Upper lobe of left lung (tissue), 6 donors: ENCODE data around the gene PRKACA. TPM values are rescaled to one million over a fixed set of nuclear protein-coding genes. Genes with fewer than 3 reads are reported as not detected.

ENCODE experiments used
- ATAC-seq, 2 donors: fragments of 200-7000 bp; cut with Tn5 transposase; one replicate each; pipeline ENCODE4 v1.9.1; 2022; ENCODE audit warnings: mild to moderate bottlenecking in 2 of 2, moderate library complexity in 2 of 2; ENCODE audit not compliant: low FRiP score in 2 of 2
- DNase-seq, 2 donors: peaks; one replicate each; pipeline ENCODE4 v3.0.0-alpha.2; 2019 to 2020
- H3K27ac ChIP-seq, 4 donors: fragments of 200-600 bp; sonication (generic); one replicate each; pipeline ENCODE4 v1.5.1; 2016 to 2019
- H3K27me3 ChIP-seq, 4 donors: fragments of 200-600 bp; sonication (generic); one replicate each; pipeline ENCODE4 v1.5.1; 2017 to 2019
- H3K36me3 ChIP-seq, 4 donors: fragments of 200-600 bp; sonication (generic); one replicate each; pipeline ENCODE4 v1.5.1; 2016 to 2019
- H3K4me1 ChIP-seq, 4 donors: fragments of 200-600 bp; sonication (generic); one replicate each; pipeline ENCODE4 v1.5.1; 2018 to 2019
- H3K4me3 ChIP-seq, 4 donors: fragments of 200-600 bp; sonication (generic); one replicate each; pipeline ENCODE4 v1.5.1; 2017 to 2019; ENCODE audit warnings: mild to moderate bottlenecking in 2 of 4, moderate library complexity in 1 of 4
- H3K9me3 ChIP-seq, 4 donors: fragments of 200-600 bp; sonication (generic); one replicate each; pipeline ENCODE4 v1.5.1; 2018 to 2019
- EP300 ChIP-seq, 4 donors: sonication (generic); formaldehyde crosslinking; IDR thresholded peaks; one replicate each; pipeline ENCODE4 v1.5.1; 2017; ENCODE audit warnings: antibody characterized with exemption in 4 of 4, control low read depth in 2 of 4
- POLR2A ChIP-seq, 4 donors: fragments of 450-650 bp; IDR thresholded peaks; one replicate each; pipeline ENCODE4 v1.5.1; 2016 to 2017; ENCODE audit warnings: antibody characterized with exemption in 4 of 4, mild to moderate bottlenecking in 2 of 4
- POLR2AphosphoS5 ChIP-seq, 2 donors: sonication (generic); formaldehyde crosslinking; IDR thresholded peaks; one replicate each; pipeline ENCODE4 v1.5.1; 2017; ENCODE audit warnings: antibody characterized with exemption in 2 of 2
- WGBS, 2 donors: methylation state at CpG; one replicate each; pipeline ENCODE4 v1.1.5; 2017 to 2018; 5-methylcytosine and 5-hydroxymethylcytosine counted together
- total RNA-seq, 6 donors: library from RNA; depleted of rRNA in 4 of 6; stranded (reverse); fragments of >200 nt in 4 of 6; gene quantifications; one replicate each; pipeline versions ENCODE4 v1.1.0 to v1.2.1, GENCODE V29; 2016 to 2021
- TF ChIP-seq, protein P1 (sequence below), 6 experiments: fragments of 450-650 bp in 4 of 6; fragments of 200-600 bp in 2 of 6; sonication (generic) in 2 of 6; IDR thresholded peaks; one replicate each; pipeline ENCODE4 v1.5.1; 2016 to 2019; ENCODE audit warnings: antibody characterized with exemption in 6 of 6
- donor health status: DM: no; HTN: no; CAD: no; lungs with moderate emphysema.
- donor health status: DM: no; HTN: yes; CAD: no; lungs with severe emphysema.

The PRKACA gene
- total RNA-seq: 100 to 1,000 TPM in 1 of 6 donors, 10 to 100 TPM in 5; 24.1 to 107 (median 51.7) TPM

DNA sequence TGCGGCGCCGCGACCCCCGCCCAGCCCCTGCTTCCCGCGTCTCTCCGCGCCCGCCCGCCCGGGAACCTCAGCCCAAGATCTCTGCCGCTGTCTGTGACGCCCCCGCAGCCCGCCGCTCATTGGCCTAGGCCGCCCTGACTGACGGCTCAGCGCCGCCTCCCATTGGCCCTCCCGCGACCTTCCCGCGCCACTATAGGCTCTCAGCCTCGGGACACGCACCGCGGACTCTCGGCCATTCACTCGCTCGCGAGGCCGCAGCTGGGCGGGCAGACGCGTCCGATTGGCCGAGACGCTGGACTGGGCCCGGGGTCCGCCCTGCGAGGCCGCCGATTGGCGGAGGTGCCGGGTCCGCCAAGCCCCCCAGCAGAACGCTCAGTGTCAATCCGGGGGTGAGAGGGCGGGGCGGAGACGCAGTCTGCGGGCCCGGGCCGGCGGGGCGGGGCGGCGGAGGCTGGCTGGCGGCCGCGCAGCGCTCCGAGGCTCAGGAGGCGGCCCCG, at the start of gene PRKACA:
Gene PRKACA, minus strand, starts transcription at position 95 of the 497 bp plus-strand sequence. CDS start 215 bp downstream, outside the sequence.
- Histone ChIP-seq H3K4me1 (peaks cover 55 to 63% (median 57%) of the 10 kb centered on the region in 4 donors), H3K27me3 (no peaks in the 10 kb centered on the region), H3K36me3 (no peaks in the 10 kb centered on the region), H3K9me3 (no peaks in the 10 kb centered on the region), H3K4me3 (peak within 1 kb of the TSS; percentile 88 to 97 (median 94)), H3K27ac (peak within 1 kb of the TSS; percentile 95 to 98 (median 98))
- TF ChIP-seq EP300 (IDR thresholded peaks at IDR 0.05): no peak
- peak in 1 of 2 donors; percentile 72 for TF ChIP-seq POLR2AphosphoS5 (IDR thresholded peaks at IDR 0.05)
- TF ChIP-seq POLR2A (IDR thresholded peaks at IDR 0.05): peak in 1 of 4 donors; percentile 43
- DNase-seq (peak; percentile 99 to 100), ATAC-seq (peak; percentile 97)
- no CpG with 5 or more reads among the region's 67 CpGs for WGBS, 2 donors

DNA sequence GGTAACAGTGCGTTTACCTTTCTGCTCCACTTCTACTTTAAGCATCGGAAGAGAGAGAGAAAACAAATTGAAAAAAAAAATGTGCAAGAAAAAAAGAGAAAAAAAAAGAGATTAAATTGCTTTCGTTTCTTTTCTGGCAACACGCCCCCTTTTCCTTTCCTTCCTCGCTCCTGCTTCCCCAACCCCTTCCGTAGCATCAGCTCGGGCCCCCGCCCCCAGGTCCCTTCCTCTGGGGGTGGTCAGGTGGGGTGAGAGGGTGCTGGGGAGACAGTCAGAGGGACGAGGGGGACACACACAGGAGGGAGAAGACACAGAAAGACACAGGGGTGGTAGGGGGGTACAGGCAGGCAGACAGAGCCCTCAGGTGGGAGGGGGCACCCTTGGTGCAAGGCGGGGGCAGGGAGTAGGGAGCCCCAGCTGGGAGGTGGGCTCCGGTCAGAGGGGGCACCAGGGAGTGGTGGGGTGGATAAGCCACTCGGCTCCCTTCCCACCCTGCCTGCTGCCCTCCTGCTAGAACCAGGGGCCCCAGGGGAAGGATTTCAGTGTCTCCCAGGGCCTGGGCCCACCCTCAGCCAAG, 49.5 kb upstream of the PRKACA start:
- Histone ChIP-seq H3K9me3 (no peaks in the 10 kb centered on the region), H3K27me3 (no peaks in the 10 kb centered on the region), H3K36me3 (peaks cover 5 to 44% (median 25%) of the 10 kb centered on the region in 4 donors), H3K4me3 (peak overlapping the region in 2 of 4 donors; percentile 2 to 15), H3K4me1 (peaks cover 16 to 25% (median 21%) of the 10 kb centered on the region in 4 donors), H3K27ac (peak overlapping the region; percentile 12 to 80 (median 64))
- ATAC-seq (no peak), DNase-seq (no peak)
- no peak for TF ChIP-seq POLR2A (IDR thresholded peaks at IDR 0.05)
- no peak for TF ChIP-seq EP300 (IDR thresholded peaks at IDR 0.05)
- no peak for TF ChIP-seq POLR2AphosphoS5 (IDR thresholded peaks at IDR 0.05)
- TF ChIP-seq, protein P1, sequence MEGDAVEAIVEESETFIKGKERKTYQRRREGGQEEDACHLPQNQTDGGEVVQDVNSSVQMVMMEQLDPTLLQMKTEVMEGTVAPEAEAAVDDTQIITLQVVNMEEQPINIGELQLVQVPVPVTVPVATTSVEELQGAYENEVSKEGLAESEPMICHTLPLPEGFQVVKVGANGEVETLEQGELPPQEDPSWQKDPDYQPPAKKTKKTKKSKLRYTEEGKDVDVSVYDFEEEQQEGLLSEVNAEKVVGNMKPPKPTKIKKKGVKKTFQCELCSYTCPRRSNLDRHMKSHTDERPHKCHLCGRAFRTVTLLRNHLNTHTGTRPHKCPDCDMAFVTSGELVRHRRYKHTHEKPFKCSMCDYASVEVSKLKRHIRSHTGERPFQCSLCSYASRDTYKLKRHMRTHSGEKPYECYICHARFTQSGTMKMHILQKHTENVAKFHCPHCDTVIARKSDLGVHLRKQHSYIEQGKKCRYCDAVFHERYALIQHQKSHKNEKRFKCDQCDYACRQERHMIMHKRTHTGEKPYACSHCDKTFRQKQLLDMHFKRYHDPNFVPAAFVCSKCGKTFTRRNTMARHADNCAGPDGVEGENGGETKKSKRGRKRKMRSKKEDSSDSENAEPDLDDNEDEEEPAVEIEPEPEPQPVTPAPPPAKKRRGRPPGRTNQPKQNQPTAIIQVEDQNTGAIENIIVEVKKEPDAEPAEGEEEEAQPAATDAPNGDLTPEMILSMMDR (IDR thresholded peaks at IDR 0.05): no peak
- WGBS, 2 donors: 47 to 51% methylated on average over 10 to 12 of the region's 12 CpGs

DNA sequence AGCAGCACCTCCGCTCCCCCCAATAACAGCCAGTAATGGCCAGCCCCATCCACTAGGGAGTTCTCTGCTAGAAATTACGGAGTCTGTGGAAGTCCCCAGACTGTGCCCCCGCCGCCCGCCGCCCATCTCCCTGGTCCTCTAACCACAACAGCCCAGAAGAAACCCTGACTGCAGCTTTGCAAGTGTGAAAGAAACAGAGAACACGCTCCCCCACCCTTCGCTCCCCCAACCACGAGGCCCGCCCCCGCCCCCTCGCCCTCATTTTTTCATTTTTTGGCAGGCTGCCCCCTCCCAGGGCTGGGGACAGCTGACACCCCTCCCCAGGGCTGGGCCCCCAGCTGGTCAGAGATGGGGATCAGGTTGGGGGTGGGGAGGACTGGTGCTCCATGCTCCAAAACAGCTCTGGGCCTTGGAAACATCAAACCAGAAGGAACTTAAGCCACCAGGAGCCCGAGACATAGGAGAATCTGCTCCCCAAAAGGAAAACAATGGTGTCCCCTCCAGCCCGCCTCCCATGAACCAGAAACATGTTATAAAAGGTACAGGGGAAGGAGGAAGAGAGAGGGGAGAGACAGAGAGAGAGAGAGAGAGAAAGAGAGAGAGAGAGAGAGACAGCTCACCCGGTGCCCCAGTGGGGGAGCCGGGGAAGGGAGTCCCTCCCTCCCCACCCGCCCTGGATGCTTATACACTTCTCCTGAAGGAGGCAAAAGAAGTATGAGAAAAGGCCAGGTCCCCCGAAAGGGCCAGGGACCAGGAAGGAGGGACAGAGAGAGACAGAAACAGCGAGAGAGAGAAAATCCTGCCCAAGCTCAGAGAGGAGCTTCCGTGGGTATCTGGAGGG, 48.6 kb upstream of the PRKACA start:
- Histone ChIP-seq H3K4me3 (no peak overlapping the region), H3K9me3 (no peaks in the 10 kb centered on the region), H3K27ac (peak overlapping the region in 2 of 4 donors; percentile 1 to 80), H3K4me1 (peaks cover 16 to 25% (median 21%) of the 10 kb centered on the region in 4 donors), H3K27me3 (no peaks in the 10 kb centered on the region), H3K36me3 (peaks cover 5 to 38% (median 18%) of the 10 kb centered on the region in 4 donors)
- no peak for DNase-seq
- 54 to 63% methylated on average over 20 of the region's 20 CpGs for WGBS, 2 donors
- ATAC-seq: no peak
- TF ChIP-seq POLR2A (IDR thresholded peaks at IDR 0.05) (no peak), EP300 (IDR thresholded peaks at IDR 0.05) (no peak), POLR2AphosphoS5 (IDR thresholded peaks at IDR 0.05) (no peak)
- TF ChIP-seq, protein P1 (IDR thresholded peaks at IDR 0.05): no peak

DNA sequence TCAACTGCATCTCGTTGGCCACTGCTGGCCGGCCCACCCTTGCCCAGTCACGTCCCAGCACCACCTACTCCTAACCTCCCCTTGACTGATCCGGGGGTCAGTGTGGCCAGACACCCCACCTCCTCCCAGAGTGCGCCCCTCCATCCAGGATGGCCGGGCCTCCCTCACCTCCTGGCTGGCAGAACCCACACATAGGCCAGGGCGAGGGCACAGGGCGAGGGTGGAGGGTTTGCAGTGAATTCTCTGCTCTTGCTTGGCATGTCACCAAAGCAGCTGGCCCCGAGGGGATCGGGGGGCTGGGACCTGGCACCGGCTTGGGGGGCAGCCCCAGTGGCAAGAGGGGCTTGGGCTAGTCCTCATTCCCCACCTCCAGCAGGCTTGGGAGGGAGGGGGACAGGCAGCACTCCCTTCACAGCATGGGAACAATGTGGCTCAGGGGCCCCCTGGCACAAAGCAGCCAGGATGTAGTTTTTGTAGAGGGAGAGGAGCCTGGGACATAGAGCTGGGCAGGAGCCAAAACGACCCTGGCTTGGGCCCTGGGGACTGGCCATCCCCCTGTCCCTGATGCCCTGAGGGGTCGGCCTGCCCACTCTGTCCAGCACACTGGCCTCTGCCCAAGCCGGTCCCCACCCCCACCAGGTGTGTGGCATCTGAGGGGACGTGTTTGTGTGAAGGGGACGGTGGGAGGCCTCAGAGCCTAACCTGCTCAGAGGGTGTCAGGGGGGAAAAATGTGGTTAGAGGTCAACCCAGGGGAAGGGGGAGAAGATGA, 47.3 kb upstream of the PRKACA start:
- Histone ChIP-seq H3K9me3 (no peaks in the 10 kb centered on the region), H3K27ac (no peak overlapping the region), H3K4me3 (no peak overlapping the region), H3K36me3 (peaks cover 4 to 31% (median 9%) of the 10 kb centered on the region in 4 donors), H3K27me3 (no peaks in the 10 kb centered on the region), H3K4me1 (peaks cover 16 to 25% (median 21%) of the 10 kb centered on the region in 4 donors)
- ATAC-seq (no peak), DNase-seq (no peak)
- no peak for TF ChIP-seq POLR2A (IDR thresholded peaks at IDR 0.05)
- TF ChIP-seq POLR2AphosphoS5 (IDR thresholded peaks at IDR 0.05): no peak
- TF ChIP-seq EP300 (IDR thresholded peaks at IDR 0.05): no peak
- TF ChIP-seq, protein P1 (IDR thresholded peaks at IDR 0.05): no peak
- 72 to 84% methylated on average over 13 to 16 of the region's 16 CpGs for WGBS, 2 donors
